NCI-H446 (cell line): Measurements from ENCODE around the gene PPP4R2.

Experiments
- DNase-seq, 2 experiments: peaks; one replicate each; lab custom pipeline; 2025; lab: John Stamatoyannopoulos, UW

Gene PPP4R2

GRCh38 chr3:73114711-73115110 lies 118.1 kb downstream of the PPP4R2 start:
- peak in 1 of 2 experiments; percentile 67 for DNase-seq

- no peak for DNase-seq
Measured at GRCh38 chr3:73115806-73116205, 119.2 kb downstream of the PPP4R2 start.
